Measurements from ENCODE around the gene PPP1R16B.
"Not testable (repeated sequence)": the region's sequence is repeated elsewhere in the genome, so short reads cannot be mapped to it uniquely, and the experiment has no call there.

DNA sequence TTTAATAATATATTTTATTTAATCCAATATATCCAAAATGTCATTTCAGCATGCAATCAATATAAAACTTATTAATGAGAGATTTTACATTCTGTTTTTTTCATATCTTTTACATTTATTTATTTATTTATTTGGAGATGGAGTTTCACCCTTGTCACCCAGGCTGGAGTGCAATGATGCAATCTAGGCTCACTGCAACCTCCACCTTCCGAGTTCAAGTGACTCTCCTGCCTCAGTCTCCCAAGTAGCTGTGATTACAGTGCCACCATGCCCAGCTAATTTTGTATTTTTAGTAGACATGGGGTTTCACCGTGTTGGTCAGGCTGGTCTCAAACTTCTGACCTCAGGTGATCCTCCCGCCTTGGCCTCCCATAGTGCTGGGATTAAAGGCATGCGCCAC lies 54.4 kb downstream of the PPP1R16B start:
- not testable (repeated sequence) for TF ChIP-seq POLR2A, POLR2AphosphoS5, EP300 (IDR thresholded peaks at IDR 0.05)

Measured in suprapubic skin (tissue), 4 donors.